Endodermal cell (in vitro differentiated cells): ENCODE data around the gene N4BP2L2. TPM values are rescaled to one million over a fixed set of nuclear protein-coding genes. Genes with fewer than 3 reads are reported as not detected.

ENCODE experiments used
- DNase-seq: peaks from one replicate; pipeline ENCODE4 v3.0.0-alpha.2; 2017
- H3K27ac ChIP-seq: 2 replicates; pipeline ENCODE4 v1.5.1; 2013; ENCODE audit warnings: mild to moderate bottlenecking, low read depth, low read length, moderate library complexity
- H3K27me3 ChIP-seq: 2 replicates; pipeline ENCODE4 v1.6.1; 2013; ENCODE audit warnings: mild to moderate bottlenecking, low read length, moderate library complexity; ENCODE audit not compliant: insufficient read depth, control insufficient read depth, poor library complexity, severe bottlenecking
- H3K36me3 ChIP-seq: 2 replicates; pipeline ENCODE4 v1.7.0; 2013; ENCODE audit warnings: mild to moderate bottlenecking, low read length, moderate library complexity; ENCODE audit not compliant: control insufficient read depth, insufficient read depth
- H3K4me1 ChIP-seq: one replicate; pipeline ENCODE4 v1.7.0; 2013; ENCODE audit warnings: low read length; ENCODE audit not compliant: control insufficient read depth, insufficient read depth
- H3K4me3 ChIP-seq: 2 replicates; pipeline ENCODE4 v1.5.1; 2013; ENCODE audit warnings: mild to moderate bottlenecking, low read length, moderate library complexity
- H3K9ac ChIP-seq: 2 replicates; pipeline ENCODE4 v1.6.1; 2013; ENCODE audit warnings: mild to moderate bottlenecking, low read length, moderate library complexity; ENCODE audit not compliant: poor library complexity, severe bottlenecking; ENCODE audit errors: extremely low read depth
- H3K9me3 ChIP-seq: 2 replicates; pipeline ENCODE4 v1.6.1; 2013; ENCODE audit warnings: mild to moderate bottlenecking, low read length, moderate library complexity; ENCODE audit not compliant: control insufficient read depth
- H3K27ac Mint-ChIP-seq: 2 replicates; pipeline ENCODE4 v1.8.0; 2020; ENCODE audit warnings: mixed read lengths
- H3K27me3 Mint-ChIP-seq: 2 replicates; pipeline ENCODE4 v1.8.0; 2021; ENCODE audit warnings: mild to moderate bottlenecking, mixed read lengths; ENCODE audit not compliant: insufficient read depth
- H3K36me3 Mint-ChIP-seq: 2 replicates; pipeline ENCODE4 v1.8.0; 2020; ENCODE audit warnings: low read depth, mixed read lengths
- H3K4me1 Mint-ChIP-seq: 2 replicates; pipeline ENCODE4 v1.8.0; 2020; ENCODE audit warnings: mixed read lengths
- H3K4me3 Mint-ChIP-seq: 2 replicates; pipeline ENCODE4 v1.8.0; 2020; ENCODE audit warnings: mild to moderate bottlenecking, moderate library complexity, mixed read lengths
- H3K9me3 Mint-ChIP-seq: 2 replicates; pipeline ENCODE4 v1.8.0; 2020; ENCODE audit warnings: mild to moderate bottlenecking, mixed read lengths
- WGBS, 2 experiments: methylation state at CpG; one replicate each; pipeline versions ENCODE4 v1.1.5 to v1.1.7; 2013; ENCODE audit warnings: missing lambda C conversion rate in 2 of 2, mixed read lengths in 1 of 2; ENCODE audit not compliant: insufficient coverage in 1 of 2, insufficient read length in 1 of 2; 5-methylcytosine and 5-hydroxymethylcytosine counted together
- total RNA-seq, 2 donors: library from RNA; stranded (reverse); fragmentation: NEBNext Ultra II Directional in 1 of 2; extraction: Animal tissue kit (Norgen Biotek cat#: 25700) in 1 of 2; gene quantifications; 2 replicates in 1 of 2; 3 replicates in 1 of 2; pipeline ENCODE4 v1.2.1, GENCODE V29; 2021
- TF ChIP-seq, protein P1 (sequence below): fragments of 200-600 bp; sonication (generic); conservative IDR thresholded peaks from 2 replicates; pipeline ENCODE4 v1.5.0; 2021; ENCODE audit warnings: antibody characterized with exemption, mild to moderate bottlenecking

Gene N4BP2L2
- total RNA-seq, 2 donors from 2014 or later = 70.4 to 92.8 TPM

GRCh38 chr13:32428581-32429432 is 109.8 kb downstream of the N4BP2L2 start:
- peak overlapping the region; percentile 68 for H3K27ac ChIP-seq
- Mint-ChIP-seq H3K36me3 (no peaks in the 10 kb centered on the region), H3K27me3 (peaks cover 16% of the 10 kb centered on the region), H3K4me1 (peaks cover 11% of the 10 kb centered on the region), H3K9me3 (no peaks in the 10 kb centered on the region), H3K4me3 (peak overlapping the region; percentile 68), H3K27ac (no peak overlapping the region)
- H3K36me3 ChIP-seq = no peaks in the 10 kb centered on the region
- no peaks in the 10 kb centered on the region for H3K4me1 ChIP-seq
- TF ChIP-seq, protein P1, sequence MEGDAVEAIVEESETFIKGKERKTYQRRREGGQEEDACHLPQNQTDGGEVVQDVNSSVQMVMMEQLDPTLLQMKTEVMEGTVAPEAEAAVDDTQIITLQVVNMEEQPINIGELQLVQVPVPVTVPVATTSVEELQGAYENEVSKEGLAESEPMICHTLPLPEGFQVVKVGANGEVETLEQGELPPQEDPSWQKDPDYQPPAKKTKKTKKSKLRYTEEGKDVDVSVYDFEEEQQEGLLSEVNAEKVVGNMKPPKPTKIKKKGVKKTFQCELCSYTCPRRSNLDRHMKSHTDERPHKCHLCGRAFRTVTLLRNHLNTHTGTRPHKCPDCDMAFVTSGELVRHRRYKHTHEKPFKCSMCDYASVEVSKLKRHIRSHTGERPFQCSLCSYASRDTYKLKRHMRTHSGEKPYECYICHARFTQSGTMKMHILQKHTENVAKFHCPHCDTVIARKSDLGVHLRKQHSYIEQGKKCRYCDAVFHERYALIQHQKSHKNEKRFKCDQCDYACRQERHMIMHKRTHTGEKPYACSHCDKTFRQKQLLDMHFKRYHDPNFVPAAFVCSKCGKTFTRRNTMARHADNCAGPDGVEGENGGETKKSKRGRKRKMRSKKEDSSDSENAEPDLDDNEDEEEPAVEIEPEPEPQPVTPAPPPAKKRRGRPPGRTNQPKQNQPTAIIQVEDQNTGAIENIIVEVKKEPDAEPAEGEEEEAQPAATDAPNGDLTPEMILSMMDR = no peak
- WGBS, 2 experiments = 89 to 91% methylated on average over 4 to 9 of the region's 9 CpGs
- H3K27me3 ChIP-seq = peaks cover 41% of the 10 kb centered on the region
- no peak for DNase-seq
- H3K9me3 ChIP-seq = no peaks in the 10 kb centered on the region
- H3K9ac ChIP-seq = no peak overlapping the region
- H3K4me3 ChIP-seq = peak overlapping the region; percentile 80

GRCh38 chr13:32427852-32428580 is 110.6 kb downstream of the N4BP2L2 start, which contains the start of gene N4BP2L1:
Gene N4BP2L1 (minus strand): TSS chr13:32428130. CDS start chr13:32428082, 48 bp downstream.
- 7 to 13% methylated on average over 9 to 40 of the region's 40 CpGs for WGBS, 2 experiments
- Mint-ChIP-seq H3K4me3 (peak within 1 kb of the TSS; percentile 68), H3K4me1 (peaks cover 11% of the 10 kb centered on the region), H3K36me3 (no peaks in the 10 kb centered on the region), H3K27me3 (peaks cover 16% of the 10 kb centered on the region), H3K27ac (no peak within 1 kb of the TSS), H3K9me3 (no peaks in the 10 kb centered on the region)
- Histone ChIP-seq H3K4me1 (no peaks in the 10 kb centered on the region), H3K9ac (peak within 1 kb of the TSS; percentile 20), H3K36me3 (no peaks in the 10 kb centered on the region), H3K9me3 (no peaks in the 10 kb centered on the region), H3K27me3 (peaks cover 41% of the 10 kb centered on the region), H3K27ac (peak within 1 kb of the TSS; percentile 68), H3K4me3 (peak within 1 kb of the TSS; percentile 80)
- DNase-seq = peak; percentile 85
- TF ChIP-seq, protein P1 = no peak

DNA sequence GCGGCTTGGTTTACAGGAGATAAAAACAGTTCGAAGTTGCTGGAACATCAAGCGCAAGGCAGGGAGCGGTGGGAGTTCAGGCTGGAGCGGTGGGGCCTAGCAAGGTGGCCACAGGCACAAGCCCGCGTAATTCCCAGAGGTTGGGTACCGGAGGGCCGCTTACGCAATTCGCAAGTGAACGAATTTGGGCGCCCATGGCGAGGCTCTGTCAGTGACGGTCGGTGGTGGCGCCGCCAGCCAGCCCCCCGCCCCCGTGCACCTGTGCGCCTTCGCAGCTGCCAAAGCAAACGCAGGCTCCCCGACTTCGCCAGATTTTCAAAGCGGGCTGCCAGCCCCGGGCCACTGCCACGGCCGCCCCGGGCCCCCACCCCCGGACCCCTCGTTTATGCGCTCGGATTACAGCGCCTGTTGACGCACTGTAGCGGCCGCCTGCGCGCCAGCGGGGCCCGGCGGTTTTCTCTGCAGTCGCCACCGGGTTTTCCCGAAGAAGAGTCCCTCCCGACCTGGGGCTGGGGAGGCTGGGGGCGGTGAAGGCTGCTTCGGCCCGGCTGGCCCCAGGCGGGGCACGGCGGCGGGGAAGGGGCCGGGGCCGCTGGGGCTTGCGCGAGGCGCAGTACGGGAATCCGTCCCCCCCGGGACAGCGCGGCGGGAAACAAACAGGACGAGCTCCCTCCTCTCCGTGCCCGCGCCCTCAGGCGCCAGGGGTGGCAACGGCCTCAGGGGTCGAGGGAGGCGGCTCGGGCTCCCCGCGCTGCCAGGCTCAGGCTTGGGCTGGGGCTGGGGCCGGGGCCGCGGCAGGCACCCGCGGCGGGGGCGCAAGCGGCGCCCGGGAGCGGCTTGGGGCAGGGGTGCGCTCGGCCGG is 111.4 kb downstream of the N4BP2L2 start:
- Histone ChIP-seq H3K9ac (no peak overlapping the region), H3K27me3 (peaks cover 41% of the 10 kb centered on the region), H3K36me3 (no peaks in the 10 kb centered on the region), H3K9me3 (no peaks in the 10 kb centered on the region), H3K27ac (no peak overlapping the region), H3K4me3 (peak overlapping the region; percentile 80), H3K4me1 (no peaks in the 10 kb centered on the region)
- Mint-ChIP-seq H3K27me3 (peaks cover 16% of the 10 kb centered on the region), H3K27ac (no peak overlapping the region), H3K9me3 (no peaks in the 10 kb centered on the region), H3K36me3 (no peaks in the 10 kb centered on the region), H3K4me3 (peak overlapping the region; percentile 68), H3K4me1 (peaks cover 11% of the 10 kb centered on the region)
- TF ChIP-seq, protein P1 = no peak
- 2 to 7% methylated on average over 31 to 90 of the region's 90 CpGs for WGBS, 2 experiments
- DNase-seq = peak; percentile 86
